Loucy (cell line): ENCODE measurements around the gene LUC7L.
"Not testable (repeated sequence)": the region's sequence is repeated elsewhere in the genome, so short reads cannot be mapped to it uniquely, and the experiment has no call there.

Experiments used
- H2AFZ ChIP-seq: fragments of 200-600 bp; sonication (generic); 2 replicates; pipeline ENCODE4 v1.6.0; 2016; ENCODE audit warnings: antibody characterized with exemption, mild to moderate bottlenecking, low read length, moderate library complexity
- H3F3A ChIP-seq: fragments of 200-600 bp; 2 replicates; pipeline ENCODE4 v1.6.0; 2016; ENCODE audit warnings: antibody characterized with exemption, low read depth, mild to moderate bottlenecking
- H3K27me3 ChIP-seq: fragments of 200-600 bp; sonication (generic); 2 replicates; pipeline ENCODE4 v1.6.1; 2014; ENCODE audit warnings: low read length, mild to moderate bottlenecking; ENCODE audit not compliant: insufficient read depth, poor library complexity, severe bottlenecking
- H3K36me3 ChIP-seq: fragments of 200-600 bp; sonication (generic); 2 replicates; pipeline ENCODE4 v1.6.1; 2016; ENCODE audit warnings: low read length; ENCODE audit not compliant: insufficient read depth
- H3K4me1 ChIP-seq: fragments of 200-600 bp; sonication (generic); 2 replicates; pipeline ENCODE4 v1.5.1; 2014; ENCODE audit warnings: low read length, mild to moderate bottlenecking; ENCODE audit not compliant: insufficient read depth, poor library complexity, severe bottlenecking
- H3K4me2 ChIP-seq: fragments of 200-600 bp; sonication (generic); 2 replicates; pipeline ENCODE4 v1.6.0; 2014; ENCODE audit warnings: antibody characterized with exemption, low read length, low read depth, mild to moderate bottlenecking; ENCODE audit not compliant: poor library complexity, severe bottlenecking
- H3K4me3 ChIP-seq: fragments of 200-600 bp; sonication (generic); 2 replicates; pipeline ENCODE4 v1.5.1; 2014; ENCODE audit warnings: low read length, mild to moderate bottlenecking, mixed read lengths; ENCODE audit not compliant: poor library complexity, severe bottlenecking
- H3K79me2 ChIP-seq: fragments of 200-600 bp; sonication (generic); 2 replicates; pipeline ENCODE4 v1.6.1; 2014; ENCODE audit warnings: low read length; ENCODE audit not compliant: insufficient read depth
- H3K9ac ChIP-seq: fragments of 200-600 bp; sonication (generic); 2 replicates; pipeline ENCODE4 v1.6.0; 2014; ENCODE audit warnings: mild to moderate bottlenecking, low read depth, low read length, moderate library complexity; ENCODE audit not compliant: poor library complexity, severe bottlenecking
- H3K9me2 ChIP-seq: fragments of 200-600 bp; sonication (generic); replicated peaks from 2 replicates; pipeline ENCODE4 v1.6.1; 2016; ENCODE audit warnings: low read depth, low read length, mixed read lengths
- H3K9me3 ChIP-seq: fragments of 200-600 bp; sonication (generic); 2 replicates; pipeline ENCODE4 v1.6.1; 2014; ENCODE audit warnings: mild to moderate bottlenecking, antibody characterized with exemption, low read length, low read depth; ENCODE audit not compliant: insufficient read depth
- H4K20me1 ChIP-seq: fragments of 200-600 bp; sonication (generic); 2 replicates; pipeline ENCODE4 v1.6.0; 2014; ENCODE audit warnings: antibody characterized with exemption, low read length, mild to moderate bottlenecking; ENCODE audit not compliant: insufficient read depth, poor library complexity, severe bottlenecking
- CTCF ChIP-seq: fragments of 200-600 bp; sonication (generic); conservative IDR thresholded peaks from 2 replicates; pipeline ENCODE4 v1.5.1; 2014; ENCODE audit warnings: mild to moderate bottlenecking, antibody characterized with exemption, low read length
- EZH2phosphoT487 ChIP-seq: fragments of 200-600 bp; IDR thresholded peaks from 2 replicates; pipeline ENCODE4 v1.6.1; 2018; ENCODE audit warnings: antibody characterized with exemption, mild to moderate bottlenecking, moderate library complexity, borderline replicate concordance

The LUC7L gene

GRCh38 chr16:177394-177822, 51.8 kb downstream of the LUC7L start:
- Histone ChIP-seq H4K20me1 (no peaks in the 10 kb centered on the region), H3K4me3 (no peak overlapping the region), H3K9me3 (no peaks in the 10 kb centered on the region), H3K4me1 (peaks cover 4% of the 10 kb centered on the region), H3K79me2 (no peaks in the 10 kb centered on the region), H3K4me2 (no peak overlapping the region), H3K9ac (no peak overlapping the region), H3K9me2 (no peaks in the 10 kb centered on the region), H2AFZ (no peak overlapping the region), H3K36me3 (no peaks in the 10 kb centered on the region), H3F3A (no peaks in the 10 kb centered on the region), H3K27me3 (no peaks in the 10 kb centered on the region)
- TF ChIP-seq CTCF, result no peak

- H3K36me3 ChIP-seq, H3K27me3 ChIP-seq, H3K4me3 ChIP-seq, H4K20me1 ChIP-seq, H2AFZ ChIP-seq, H3K9me3 ChIP-seq, H3K9ac ChIP-seq, H3K4me2 ChIP-seq, H3K4me1 ChIP-seq, H3F3A ChIP-seq, H3K79me2 ChIP-seq, H3K9me2 ChIP-seq: not testable (repeated sequence)
These were observed 52.5 kb downstream of the LUC7L start, which contains the start of gene HBA1 for GRCh38 chr16:176477-177382. TSS of gene HBA1 (plus strand) at chr16:176680. CDS start at chr16:176717, 37 bp downstream.

- not testable (repeated sequence) for H3K4me2 ChIP-seq, H3K4me1 ChIP-seq, H3K36me3 ChIP-seq, H3K9me2 ChIP-seq, H3K4me3 ChIP-seq, H3K9me3 ChIP-seq, H3K27me3 ChIP-seq, H3K9ac ChIP-seq, H3F3A ChIP-seq, H2AFZ ChIP-seq, H4K20me1 ChIP-seq, H3K79me2 ChIP-seq
These were observed 53.2 kb downstream of the LUC7L start for GRCh38 chr16:176006-176405.

- no peak for TF ChIP-seq CTCF
- TF ChIP-seq EZH2phosphoT487, result no peak
- Histone ChIP-seq H3F3A (no peaks in the 10 kb centered on the region), H3K9me2 (no peaks in the 10 kb centered on the region), H3K4me2 (no peak overlapping the region), H3K27me3 (no peaks in the 10 kb centered on the region), H3K79me2 (no peaks in the 10 kb centered on the region), H3K36me3 (no peaks in the 10 kb centered on the region), H3K4me1 (peaks cover 4% of the 10 kb centered on the region), H3K9me3 (no peaks in the 10 kb centered on the region), H3K4me3 (no peak overlapping the region), H2AFZ (no peak overlapping the region), H3K9ac (no peak overlapping the region), H4K20me1 (no peaks in the 10 kb centered on the region)
These were observed 54.0 kb downstream of the LUC7L start for GRCh38 chr16:175011-175949.

GRCh38 chr16:173928-174769, 55.1 kb downstream of the LUC7L start:
- not testable (repeated sequence) for H3K9me3 ChIP-seq, H4K20me1 ChIP-seq, H3K4me3 ChIP-seq, H3F3A ChIP-seq, H3K79me2 ChIP-seq, H3K27me3 ChIP-seq, H2AFZ ChIP-seq, H3K36me3 ChIP-seq, H3K9ac ChIP-seq, H3K4me2 ChIP-seq, H3K9me2 ChIP-seq, H3K4me1 ChIP-seq
